HS-5 (cell line): ENCODE results near the gene FGR.

Experiments
- DNase-seq: peaks from one replicate; pipeline ENCODE4 v3.0.0-alpha.2; 2012; ENCODE audit warnings: low read depth

FGR gene

GRCh38 chr1:27585684-27586083 is 49.3 kb downstream of the FGR start:
- DNase-seq, result no peak

- DNase-seq, result no peak
Observed at GRCh38 chr1:27584453-27584852, 50.5 kb downstream of the FGR start.

GRCh38 chr1:27583479-27583878 is 51.5 kb downstream of the FGR start:
- no peak for DNase-seq

GRCh38 chr1:27581823-27582243 is 53.2 kb downstream of the FGR start:
- DNase-seq, result no peak

- no peak for DNase-seq
Observed at GRCh38 chr1:27577504-27578188, 57.3 kb downstream of the FGR start.

- DNase-seq, result no peak
Observed at GRCh38 chr1:27576806-27577227, 58.2 kb downstream of the FGR start.

- no peak for DNase-seq
Observed at GRCh38 chr1:27575840-27576331, 59.1 kb downstream of the FGR start.

GRCh38 chr1:27574871-27575831 is 59.8 kb downstream of the FGR start:
- no peak for DNase-seq

GRCh38 chr1:27574001-27574781 is 60.8 kb downstream of the FGR start:
- no peak for DNase-seq

- DNase-seq, result no peak
Observed at GRCh38 chr1:27572679-27573426, 62.1 kb downstream of the FGR start.

- DNase-seq, result no peak
Observed at GRCh38 chr1:27572019-27572678, 62.8 kb downstream of the FGR start.

- no peak for DNase-seq
Observed at GRCh38 chr1:27571439-27572018, 63.5 kb downstream of the FGR start.

- DNase-seq, result no peak
Observed at GRCh38 chr1:27570784-27571183, 64.2 kb downstream of the FGR start.

GRCh38 chr1:27570356-27570755 is 64.6 kb downstream of the FGR start:
- no peak for DNase-seq

- DNase-seq, result no peak
Observed at GRCh38 chr1:27569506-27570291, 65.3 kb downstream of the FGR start.

GRCh38 chr1:27569088-27569460 is 65.9 kb downstream of the FGR start:
- DNase-seq, result no peak

- DNase-seq, result peak; percentile 48
Observed at GRCh38 chr1:27568300-27569087, 66.5 kb downstream of the FGR start.

GRCh38 chr1:27567971-27568299 is 67.0 kb downstream of the FGR start:
- DNase-seq, result no peak

GRCh38 chr1:27567146-27567526 is 67.8 kb downstream of the FGR start:
- DNase-seq, result no peak
